PFSK-1 (cell line): Measurements from ENCODE around the gene MARCHF4.

Source experiments
- FOXP2 ChIP-seq: optimal IDR thresholded peaks from 2 replicates; pipeline ENCODE3; 2011; ENCODE audit warnings: borderline replicate concordance, control low read depth, inconsistent platforms; ENCODE audit not compliant: insufficient read depth; ENCODE audit errors: extremely low read length, extremely low read depth
- POLR2AphosphoS5 ChIP-seq: IDR thresholded peaks from 2 replicates; pipeline ENCODE4 v1.6.1; 2012; ENCODE audit warnings: low read depth, mild to moderate bottlenecking, control low read depth, low read length, moderate library complexity
- SIN3A ChIP-seq: IDR thresholded peaks from 2 replicates; pipeline ENCODE4 v1.6.1; 2012; ENCODE audit warnings: mild to moderate bottlenecking, low read length, moderate library complexity, borderline replicate concordance; ENCODE audit not compliant: insufficient read depth
- TAF1 ChIP-seq: IDR thresholded peaks from 2 replicates; pipeline ENCODE4 v1.6.1; 2012; ENCODE audit warnings: low read length, control low read depth, borderline replicate concordance; ENCODE audit not compliant: insufficient read depth
- TF ChIP-seq, protein P1 (sequence below), 2 experiments: IDR thresholded peaks; 2 replicates each; pipeline versions ENCODE4 v1.6.1 to v1.8.0; 2011 to 2012; ENCODE audit warnings: low read depth in 2 of 2, low read length in 2 of 2, control low read depth in 1 of 2, inconsistent platforms in 1 of 2, mild to moderate bottlenecking in 1 of 2, moderate library complexity in 1 of 2; ENCODE audit not compliant: insufficient read depth in 1 of 2

MARCHF4 gene

GRCh38 chr2:216372761-216373291 is 543 bp upstream of the MARCHF4 start:
- TF ChIP-seq, protein P1, sequence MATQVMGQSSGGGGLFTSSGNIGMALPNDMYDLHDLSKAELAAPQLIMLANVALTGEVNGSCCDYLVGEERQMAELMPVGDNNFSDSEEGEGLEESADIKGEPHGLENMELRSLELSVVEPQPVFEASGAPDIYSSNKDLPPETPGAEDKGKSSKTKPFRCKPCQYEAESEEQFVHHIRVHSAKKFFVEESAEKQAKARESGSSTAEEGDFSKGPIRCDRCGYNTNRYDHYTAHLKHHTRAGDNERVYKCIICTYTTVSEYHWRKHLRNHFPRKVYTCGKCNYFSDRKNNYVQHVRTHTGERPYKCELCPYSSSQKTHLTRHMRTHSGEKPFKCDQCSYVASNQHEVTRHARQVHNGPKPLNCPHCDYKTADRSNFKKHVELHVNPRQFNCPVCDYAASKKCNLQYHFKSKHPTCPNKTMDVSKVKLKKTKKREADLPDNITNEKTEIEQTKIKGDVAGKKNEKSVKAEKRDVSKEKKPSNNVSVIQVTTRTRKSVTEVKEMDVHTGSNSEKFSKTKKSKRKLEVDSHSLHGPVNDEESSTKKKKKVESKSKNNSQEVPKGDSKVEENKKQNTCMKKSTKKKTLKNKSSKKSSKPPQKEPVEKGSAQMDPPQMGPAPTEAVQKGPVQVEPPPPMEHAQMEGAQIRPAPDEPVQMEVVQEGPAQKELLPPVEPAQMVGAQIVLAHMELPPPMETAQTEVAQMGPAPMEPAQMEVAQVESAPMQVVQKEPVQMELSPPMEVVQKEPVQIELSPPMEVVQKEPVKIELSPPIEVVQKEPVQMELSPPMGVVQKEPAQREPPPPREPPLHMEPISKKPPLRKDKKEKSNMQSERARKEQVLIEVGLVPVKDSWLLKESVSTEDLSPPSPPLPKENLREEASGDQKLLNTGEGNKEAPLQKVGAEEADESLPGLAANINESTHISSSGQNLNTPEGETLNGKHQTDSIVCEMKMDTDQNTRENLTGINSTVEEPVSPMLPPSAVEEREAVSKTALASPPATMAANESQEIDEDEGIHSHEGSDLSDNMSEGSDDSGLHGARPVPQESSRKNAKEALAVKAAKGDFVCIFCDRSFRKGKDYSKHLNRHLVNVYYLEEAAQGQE (IDR thresholded peaks at IDR 0.05; ENCODE audit: insufficient read depth in 1 of 2, low read depth in 2 of 2, low read length in 2 of 2) = no peak
- TF ChIP-seq POLR2AphosphoS5 (no peak), SIN3A (no peak), FOXP2 (no peak), TAF1 (no peak)

DNA sequence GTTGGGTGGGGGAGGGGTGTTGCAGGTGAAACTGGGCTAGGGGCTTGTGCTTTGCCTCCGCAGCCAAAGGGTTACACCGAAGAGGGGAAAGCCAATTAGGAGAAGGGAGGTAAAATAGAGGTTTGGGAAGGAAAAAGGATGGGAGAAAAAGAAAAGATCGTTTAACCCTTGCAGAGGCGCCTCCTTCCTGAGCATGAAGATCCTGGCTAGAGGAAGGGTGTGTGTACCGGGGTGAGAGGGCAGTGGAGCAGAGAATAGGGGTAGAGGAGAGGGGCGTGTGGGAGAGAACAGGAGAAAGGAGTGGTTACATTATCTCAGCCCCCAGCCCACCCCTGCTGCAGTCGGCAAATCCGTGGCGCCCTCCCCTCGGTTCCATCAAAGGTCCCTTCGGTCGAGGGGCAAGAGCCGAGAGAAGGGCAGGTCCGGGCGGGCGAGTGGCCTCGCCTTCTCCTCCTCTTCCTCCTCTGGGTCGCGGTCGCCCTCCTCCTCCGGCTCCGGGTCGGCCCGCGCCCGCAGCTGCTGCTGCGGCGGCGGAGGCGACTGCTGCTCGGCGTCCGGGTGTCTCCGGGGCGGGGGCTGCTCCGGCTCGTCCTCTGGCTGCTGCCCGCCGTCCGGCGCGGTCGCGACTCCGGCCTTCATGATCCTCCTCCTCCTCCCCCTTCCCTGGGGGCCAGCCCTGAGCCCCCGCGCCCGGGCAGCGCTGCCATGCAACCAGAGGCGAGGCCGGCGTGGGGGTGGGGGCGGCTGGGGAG is 1.1 kb downstream of the MARCHF4 start:
- TF ChIP-seq, protein P1 (IDR thresholded peaks at IDR 0.05; ENCODE audit: insufficient read depth in 1 of 2, low read depth in 2 of 2, low read length in 2 of 2) = no peak
- TF ChIP-seq POLR2AphosphoS5 = no peak
- no peak for TF ChIP-seq TAF1
- TF ChIP-seq SIN3A = no peak
- no peak for TF ChIP-seq FOXP2

GRCh38 chr2:216369821-216370220 is 2.5 kb downstream of the MARCHF4 start:
- TF ChIP-seq POLR2AphosphoS5 = no peak
- TF ChIP-seq TAF1 = no peak

- TF ChIP-seq, protein P1 (IDR thresholded peaks at IDR 0.05; ENCODE audit: insufficient read depth in 1 of 2, low read depth in 2 of 2, low read length in 2 of 2) = peak; percentile 79 to 93
- no peak for TF ChIP-seq POLR2AphosphoS5
Measured at GRCh38 chr2:216366777-216367471, 5.4 kb downstream of the MARCHF4 start.

DNA sequence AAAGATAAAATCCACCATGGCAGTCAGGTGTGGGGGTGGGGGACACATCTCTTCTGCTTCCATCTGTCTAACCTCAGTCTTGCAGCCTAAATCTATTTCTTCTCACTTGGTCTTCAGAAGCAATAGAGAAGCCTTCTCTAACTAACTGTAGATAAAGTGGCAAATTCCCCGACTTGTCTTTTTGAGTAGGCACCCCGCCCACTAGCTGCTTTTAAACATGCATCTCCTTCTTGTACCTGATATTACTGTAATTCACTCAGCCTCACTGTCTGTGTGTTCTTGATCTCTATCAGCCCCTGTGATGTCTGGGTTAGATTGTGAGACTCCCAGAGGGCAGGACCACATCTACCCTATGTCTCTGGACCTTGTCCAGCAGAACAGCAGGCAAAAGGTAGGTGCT is 6.8 kb downstream of the MARCHF4 start:
- TF ChIP-seq POLR2AphosphoS5 (no peak), FOXP2 (no peak), TAF1 (no peak), SIN3A (no peak)
- TF ChIP-seq, protein P1 (IDR thresholded peaks at IDR 0.05; ENCODE audit: insufficient read depth in 1 of 2, low read depth in 2 of 2, low read length in 2 of 2) = no peak
